SK-N-SH (cell line): ENCODE measurements around the gene MYO7A. TPM values are rescaled to one million over a fixed set of nuclear protein-coding genes. Genes with fewer than 3 reads are reported as not detected.

ENCODE experiments used
- CTCF ChIA-PET: fragments of 300-600, 350-600 bp; formaldehyde crosslinking; extraction: SDS; loops from one replicate; lab custom pipeline; 2021; lab: Yijun Ruan, JAX
- POLR2A ChIA-PET: fragments of 350-600 bp; sonication (Branson Sonifier 250); formaldehyde crosslinking; extraction: SDS; loops from one replicate; lab custom pipeline; 2020; ENCODE audit warnings: antibody characterized with exemption, inconsistent platforms; lab: Yijun Ruan, JAX
- DNase-seq: peaks from one replicate; pipeline ENCODE4 v3.0.0; 2012
- H2AFZ ChIP-seq: fragments of 200-600 bp; sonication (generic); 2 replicates; pipeline ENCODE4 v1.8.1; 2016; ENCODE audit warnings: antibody characterized with exemption, mild to moderate bottlenecking, low read depth
- H3F3A ChIP-seq: fragments of 200-600 bp; sonication (generic); replicated peaks from 2 replicates; pipeline ENCODE3; 2016; ENCODE audit warnings: antibody characterized with exemption, mild to moderate bottlenecking; ENCODE audit not compliant: insufficient read depth
- H3K27ac ChIP-seq, 2 experiments: fragments of 200-500 bp in 1 of 2; fragments of 200-600 bp in 1 of 2; sonication (Bioruptor generic) in 1 of 2; sonication (generic), shearing (Covaris generic) in 1 of 2; 2 replicates each; pipeline versions ENCODE4 v1.5.1 to v1.6.1; 2014 to 2016; ENCODE audit warnings: low read depth in 2 of 2, inconsistent platforms in 1 of 2, low read length in 1 of 2, mild to moderate bottlenecking in 1 of 2, mixed read lengths in 1 of 2
- H3K27me3 ChIP-seq: fragments of 200-600 bp; sonication (generic), shearing (Covaris generic); 2 replicates; pipeline ENCODE4 v1.6.1; 2016; ENCODE audit warnings: mixed run types; ENCODE audit not compliant: insufficient read depth
- H3K36me3 ChIP-seq, 2 experiments: fragments of 200-500 bp in 1 of 2; fragments of 200-600 bp in 1 of 2; sonication (Bioruptor generic) in 1 of 2; sonication (generic) in 1 of 2; replicated peaks in 1 of 2; 2 replicates each; pipeline versions ENCODE3 to v1.5.1; 2014 to 2016; ENCODE audit warnings: low read length in 1 of 2, mild to moderate bottlenecking in 1 of 2; ENCODE audit not compliant: insufficient read depth in 2 of 2, control insufficient read depth in 1 of 2
- H3K4me1 ChIP-seq, 2 experiments: fragments of 200-500 bp in 1 of 2; fragments of 200-600 bp in 1 of 2; sonication (Bioruptor generic) in 1 of 2; sonication (generic), shearing (Covaris generic) in 1 of 2; 2 replicates each; pipeline versions ENCODE4 v1.5.1 to v1.6.1; 2014 to 2016; ENCODE audit warnings: low read depth in 1 of 2, low read length in 1 of 2, mixed run types in 1 of 2; ENCODE audit not compliant: insufficient read depth in 2 of 2, control insufficient read depth in 1 of 2
- H3K4me2 ChIP-seq: fragments of 200-600 bp; sonication (generic), shearing (Covaris generic); 2 replicates; pipeline ENCODE4 v1.6.1; 2017; ENCODE audit warnings: mixed run types
- H3K4me3 ChIP-seq, 2 experiments: fragments of 200-500 bp in 1 of 2; fragments of 200-600 bp in 1 of 2; sonication (Bioruptor generic) in 1 of 2; sonication (generic), shearing (Covaris generic) in 1 of 2; 2 replicates each; pipeline versions ENCODE4 v1.5.1 to v1.8.1; 2014 to 2016; ENCODE audit warnings: low read depth in 2 of 2, inconsistent platforms in 1 of 2, low read length in 1 of 2, mild to moderate bottlenecking in 1 of 2, mixed read lengths in 1 of 2, moderate library complexity in 1 of 2
- H3K79me2 ChIP-seq: fragments of 200-600 bp; sonication (generic); 2 replicates; pipeline ENCODE4 v1.8.1; 2017; ENCODE audit warnings: mild to moderate bottlenecking; ENCODE audit not compliant: insufficient read depth
- H3K9ac ChIP-seq: fragments of 200-600 bp; sonication (generic); 2 replicates; pipeline ENCODE4 v1.6.1; 2017; ENCODE audit warnings: mixed run types
- H3K9me2 ChIP-seq: fragments of 200-600 bp; sonication (generic); 2 replicates; pipeline ENCODE4 v1.6.1; 2017; ENCODE audit warnings: mixed run types
- H3K9me3 ChIP-seq: fragments of 200-600 bp; sonication (generic); 2 replicates; pipeline ENCODE4 v1.6.1; 2017; ENCODE audit warnings: mixed run types, mild to moderate bottlenecking, moderate library complexity
- H4K20me1 ChIP-seq: fragments of 200-600 bp; sonication (generic); 2 replicates; pipeline ENCODE4 v1.6.1; 2017; ENCODE audit warnings: mild to moderate bottlenecking, mixed run types; ENCODE audit not compliant: insufficient read depth
- CHD2 ChIP-seq: fragments of 150-350 bp; IDR thresholded peaks from 2 replicates; pipeline ENCODE4 v1.6.1; 2018; ENCODE audit warnings: low read length; ENCODE audit not compliant: partially characterized antibody
- CTCF ChIP-seq: fragments of 200-600 bp; sonication (generic); IDR thresholded peaks from 2 replicates; pipeline ENCODE4 v1.6.1; 2017; ENCODE audit warnings: antibody characterized with exemption, mild to moderate bottlenecking, moderate library complexity
- ELF1 ChIP-seq: IDR thresholded peaks from 2 replicates; pipeline ENCODE4 v1.4.0; 2012
- EP300 ChIP-seq, 2 experiments: IDR thresholded peaks; 2 replicates each; pipeline versions ENCODE4 v1.4.0 to v1.6.1; 2012; ENCODE audit warnings: borderline replicate concordance in 1 of 2, low read depth in 1 of 2, low read length in 1 of 2
- GATA2 ChIP-seq: sonication (generic); formaldehyde crosslinking; IDR thresholded peaks from 2 replicates; pipeline ENCODE4 v1.5.0; 2020; ENCODE audit warnings: mild to moderate bottlenecking, missing genetic modification reagents
- JUND ChIP-seq: IDR thresholded peaks from 2 replicates; pipeline ENCODE4 v1.4.0; 2012
- MAX ChIP-seq: IDR thresholded peaks from 2 replicates; pipeline ENCODE4 v1.4.0; 2012; ENCODE audit warnings: low read depth
- MEF2A ChIP-seq: IDR thresholded peaks from 2 replicates; pipeline ENCODE4 v1.4.0; 2012; ENCODE audit warnings: low read depth, borderline replicate concordance
- MXI1 ChIP-seq: IDR thresholded peaks from 2 replicates; pipeline ENCODE4 v1.6.1; 2012; ENCODE audit warnings: mild to moderate bottlenecking, low read depth, low read length, improper control_type of control experiment
- RAD21 ChIP-seq: IDR thresholded peaks from 2 replicates; pipeline ENCODE4 v1.6.1; 2012; ENCODE audit warnings: mild to moderate bottlenecking, low read length
- RCOR1 ChIP-seq: fragments of 150-350 bp; IDR thresholded peaks from 2 replicates; pipeline ENCODE4 v1.6.1; 2017; ENCODE audit warnings: antibody characterized with exemption, low read length
- RFX5 ChIP-seq: IDR thresholded peaks from 2 replicates; pipeline ENCODE4 v1.6.1; 2012; ENCODE audit warnings: mild to moderate bottlenecking, improper control_type of control experiment, low read length
- RXRA ChIP-seq: IDR thresholded peaks from 2 replicates; pipeline ENCODE4 v1.4.0; 2012; ENCODE audit warnings: low read depth, mild to moderate bottlenecking, borderline replicate concordance
- SIN3A ChIP-seq: IDR thresholded peaks from 2 replicates; pipeline ENCODE4 v1.6.1; 2012; ENCODE audit warnings: low read depth, mild to moderate bottlenecking, low read length, moderate library complexity, borderline replicate concordance
- SMC3 ChIP-seq: IDR thresholded peaks from 2 replicates; pipeline ENCODE4 v1.6.1; 2012; ENCODE audit warnings: low read depth, low read length, improper control_type of control experiment
- TAF1 ChIP-seq: IDR thresholded peaks from 2 replicates; pipeline ENCODE4 v1.6.1; 2012; ENCODE audit warnings: low read depth, mild to moderate bottlenecking, low read length, moderate library complexity, borderline replicate concordance
- TCF12 ChIP-seq: IDR thresholded peaks from 2 replicates; pipeline ENCODE4 v1.4.0; 2012
- TEAD4 ChIP-seq: IDR thresholded peaks from 2 replicates; pipeline ENCODE4 v1.4.0; 2012; ENCODE audit warnings: mild to moderate bottlenecking, borderline replicate concordance; ENCODE audit not compliant: insufficient read depth
- YY1 ChIP-seq: IDR thresholded peaks from 2 replicates; pipeline ENCODE4 v1.4.0; 2012; ENCODE audit warnings: low read depth, mild to moderate bottlenecking
- WGBS: methylation state at CpG from one replicate; pipeline ENCODE4 v1.1.6; 2017; ENCODE audit warnings: low lambda C conversion rate; 5-methylcytosine and 5-hydroxymethylcytosine counted together
- polyA plus RNA-seq, 3 experiments: library from polyadenylated mRNA; depleted of rRNA; stranded (reverse); fragments of >200 nt; gene quantifications; 2 replicates each; pipeline ENCODE4 v1.2.3, GENCODE V29; 2012
- TF ChIP-seq, protein P1 (sequence below): IDR thresholded peaks from 2 replicates; pipeline ENCODE4 v1.6.1; 2012; ENCODE audit warnings: mild to moderate bottlenecking, low read depth, low read length, moderate library complexity
- TF ChIP-seq, protein P2 (sequence below): fragments of 150-350 bp; IDR thresholded peaks from 2 replicates; pipeline ENCODE4 v1.6.1; 2017; ENCODE audit warnings: antibody characterized with exemption, low read length, low read depth, borderline replicate concordance

MYO7A gene
- polyA plus RNA-seq, 1 of the 3 experiments (the other 2 are of a cell fraction), result 0.08 TPM

DNA sequence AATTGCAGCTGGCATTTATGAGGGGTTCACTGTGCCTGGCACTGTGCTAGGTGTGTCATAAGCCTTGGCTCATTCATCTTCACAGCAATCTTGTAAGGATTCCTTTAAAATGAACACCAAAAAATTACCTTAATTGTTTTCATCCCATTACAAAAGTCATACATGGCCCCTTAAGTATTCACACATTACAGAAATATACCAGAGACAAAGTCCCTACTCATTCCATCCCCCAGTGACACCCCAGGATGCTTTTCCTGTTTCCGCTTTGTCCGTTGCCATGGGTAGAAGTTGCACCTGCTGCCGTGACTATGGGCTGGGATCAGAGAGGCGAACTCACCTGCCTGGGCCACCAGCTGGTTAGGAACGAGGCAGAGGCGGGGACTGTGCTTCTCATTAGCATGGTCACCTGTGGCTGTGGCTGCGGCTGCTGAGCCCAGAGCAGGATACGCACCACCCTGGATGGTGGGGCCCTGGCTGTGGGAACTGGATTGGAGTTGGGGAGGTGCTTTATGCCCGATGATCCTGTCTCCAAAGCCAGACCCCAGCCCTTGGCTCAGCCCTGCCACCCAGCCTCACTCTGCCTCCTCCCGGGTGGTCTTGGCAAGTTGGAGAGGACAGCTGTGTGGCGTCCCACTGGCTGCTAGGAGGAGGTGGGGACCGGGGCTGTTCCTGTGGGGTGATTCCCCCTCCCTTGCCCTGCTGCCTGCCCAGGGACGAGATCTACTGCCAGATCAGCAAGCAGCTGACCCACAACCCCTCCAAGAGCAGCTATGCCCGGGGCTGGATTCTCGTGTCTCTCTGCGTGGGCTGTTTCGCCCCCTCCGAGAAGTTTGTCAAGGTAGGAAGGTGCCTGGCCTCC, 60.8 kb downstream of the MYO7A start:
- Histone ChIP-seq H3K27me3 (no peaks in the 10 kb centered on the region), H3K4me3 (peak overlapping the region in 1 of 2 experiments; percentile 14; a peak in 1 of 4 replicates), H3K9me2 (no peaks in the 10 kb centered on the region), H3K79me2 (no peaks in the 10 kb centered on the region), H4K20me1 (no peaks in the 10 kb centered on the region), H2AFZ (no peak overlapping the region), H3F3A (no peaks in the 10 kb centered on the region), H3K4me2 (no peak overlapping the region), H3K9me3 (no peaks in the 10 kb centered on the region), H3K36me3 (no peaks in the 10 kb centered on the region), H3K27ac (no peak overlapping the region), H3K9ac (no peak overlapping the region), H3K4me1 (no peaks in the 10 kb centered on the region)
- POLR2A ChIA-PET, result no interaction called here
- TF ChIP-seq JUND (no peak), CTCF (no peak), TEAD4 (no peak), RCOR1 (no peak), RAD21 (no peak), RFX5 (no peak), RXRA (no peak), TCF12 (no peak), MEF2A (no peak), MXI1 (no peak), EP300 (IDR thresholded peaks at IDR 0.05; ENCODE audit: borderline replicate concordance in 1 of 2, low read depth in 1 of 2, low read length in 1 of 2) (no peak), ELF1 (no peak)
- CTCF ChIA-PET, result interaction anchor here (0.6 to 11.8 kb wide), 40 partner anchors 7 to 460 kb away, joined by 3 to 270 read pairs (median 4); partner anchors contain the start of gene MYO7A
- no peak for DNase-seq
- 72% methylated on average over 8 of the region's 18 CpGs for WGBS

DNA sequence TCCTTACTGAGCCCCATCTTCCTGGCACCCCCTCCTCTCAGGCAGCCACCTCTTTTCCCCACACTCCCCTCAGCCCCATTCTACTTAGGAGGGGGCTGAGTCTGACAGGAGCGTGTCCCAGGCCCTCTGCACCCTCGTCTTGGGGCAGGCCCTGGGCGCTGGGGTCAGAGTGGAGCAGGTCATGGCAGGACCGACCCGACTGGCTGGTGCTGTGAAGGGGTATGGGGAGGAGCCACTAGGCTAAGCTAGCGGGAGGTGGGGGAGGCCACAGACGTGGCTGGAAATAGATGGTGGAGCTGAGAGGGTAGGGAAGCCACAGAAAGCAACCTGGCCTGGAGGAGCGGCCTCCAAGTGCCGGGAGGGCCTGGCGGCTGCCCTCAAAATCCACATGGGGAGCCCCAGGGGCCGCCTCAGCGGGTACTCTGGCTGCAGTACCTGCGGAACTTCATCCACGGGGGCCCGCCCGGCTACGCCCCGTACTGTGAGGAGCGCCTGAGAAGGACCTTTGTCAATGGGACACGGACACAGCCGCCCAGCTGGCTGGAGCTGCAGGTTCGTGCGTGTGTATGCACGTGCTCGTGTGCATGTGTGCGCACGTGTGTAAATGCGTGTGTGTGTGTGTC, 61.7 kb downstream of the MYO7A start:
- H4K20me1 ChIP-seq, result no peaks in the 10 kb centered on the region
- H3K4me1 ChIP-seq, result no peaks in the 10 kb centered on the region
- POLR2A ChIA-PET, result no interaction called here
- TF ChIP-seq, protein P1, sequence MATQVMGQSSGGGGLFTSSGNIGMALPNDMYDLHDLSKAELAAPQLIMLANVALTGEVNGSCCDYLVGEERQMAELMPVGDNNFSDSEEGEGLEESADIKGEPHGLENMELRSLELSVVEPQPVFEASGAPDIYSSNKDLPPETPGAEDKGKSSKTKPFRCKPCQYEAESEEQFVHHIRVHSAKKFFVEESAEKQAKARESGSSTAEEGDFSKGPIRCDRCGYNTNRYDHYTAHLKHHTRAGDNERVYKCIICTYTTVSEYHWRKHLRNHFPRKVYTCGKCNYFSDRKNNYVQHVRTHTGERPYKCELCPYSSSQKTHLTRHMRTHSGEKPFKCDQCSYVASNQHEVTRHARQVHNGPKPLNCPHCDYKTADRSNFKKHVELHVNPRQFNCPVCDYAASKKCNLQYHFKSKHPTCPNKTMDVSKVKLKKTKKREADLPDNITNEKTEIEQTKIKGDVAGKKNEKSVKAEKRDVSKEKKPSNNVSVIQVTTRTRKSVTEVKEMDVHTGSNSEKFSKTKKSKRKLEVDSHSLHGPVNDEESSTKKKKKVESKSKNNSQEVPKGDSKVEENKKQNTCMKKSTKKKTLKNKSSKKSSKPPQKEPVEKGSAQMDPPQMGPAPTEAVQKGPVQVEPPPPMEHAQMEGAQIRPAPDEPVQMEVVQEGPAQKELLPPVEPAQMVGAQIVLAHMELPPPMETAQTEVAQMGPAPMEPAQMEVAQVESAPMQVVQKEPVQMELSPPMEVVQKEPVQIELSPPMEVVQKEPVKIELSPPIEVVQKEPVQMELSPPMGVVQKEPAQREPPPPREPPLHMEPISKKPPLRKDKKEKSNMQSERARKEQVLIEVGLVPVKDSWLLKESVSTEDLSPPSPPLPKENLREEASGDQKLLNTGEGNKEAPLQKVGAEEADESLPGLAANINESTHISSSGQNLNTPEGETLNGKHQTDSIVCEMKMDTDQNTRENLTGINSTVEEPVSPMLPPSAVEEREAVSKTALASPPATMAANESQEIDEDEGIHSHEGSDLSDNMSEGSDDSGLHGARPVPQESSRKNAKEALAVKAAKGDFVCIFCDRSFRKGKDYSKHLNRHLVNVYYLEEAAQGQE, result no peak
- TF ChIP-seq CHD2 (no peak), TCF12 (no peak), YY1 (no peak), SMC3 (no peak), RXRA (no peak), TAF1 (no peak), MEF2A (no peak), GATA2 (CRISPR knock-in tag) (no peak), SIN3A (no peak), MAX (no peak), JUND (no peak), RFX5 (no peak)
- TF ChIP-seq, protein P2, sequence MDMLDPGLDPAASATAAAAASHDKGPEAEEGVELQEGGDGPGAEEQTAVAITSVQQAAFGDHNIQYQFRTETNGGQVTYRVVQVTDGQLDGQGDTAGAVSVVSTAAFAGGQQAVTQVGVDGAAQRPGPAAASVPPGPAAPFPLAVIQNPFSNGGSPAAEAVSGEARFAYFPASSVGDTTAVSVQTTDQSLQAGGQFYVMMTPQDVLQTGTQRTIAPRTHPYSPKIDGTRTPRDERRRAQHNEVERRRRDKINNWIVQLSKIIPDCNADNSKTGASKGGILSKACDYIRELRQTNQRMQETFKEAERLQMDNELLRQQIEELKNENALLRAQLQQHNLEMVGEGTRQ, result no peak

More for the DNA sequence above, 61.7 kb downstream of the MYO7A start:
- WGBS, result 93% methylated on average over 28 of the region's 28 CpGs
- CTCF ChIA-PET, result interaction anchor here (0.6 to 11.8 kb wide), 17 partner anchors 9 to 429 kb away, joined by 3 to 270 read pairs (median 5); partner anchors contain the start of gene MYO7A
- Histone ChIP-seq H3K9me2 (no peaks in the 10 kb centered on the region), H3K4me3 (no peak overlapping the region), H3K27ac (no peak overlapping the region), H3K9me3 (no peaks in the 10 kb centered on the region), H3K79me2 (no peaks in the 10 kb centered on the region), H2AFZ (no peak overlapping the region), H3K36me3 (no peaks in the 10 kb centered on the region), H3K4me2 (no peak overlapping the region), H3K9ac (no peak overlapping the region), H3K27me3 (no peaks in the 10 kb centered on the region), H3F3A (no peaks in the 10 kb centered on the region)
- no peak for DNase-seq
